LNCAP (cell line): ENCODE data around the gene FER.

Source experiments
- CTCF ChIP-seq: fragments of 450-650 bp; IDR thresholded peaks from 2 replicates; pipeline ENCODE4 v1.5.1; 2017; ENCODE audit warnings: mild to moderate bottlenecking

Gene FER

DNA sequence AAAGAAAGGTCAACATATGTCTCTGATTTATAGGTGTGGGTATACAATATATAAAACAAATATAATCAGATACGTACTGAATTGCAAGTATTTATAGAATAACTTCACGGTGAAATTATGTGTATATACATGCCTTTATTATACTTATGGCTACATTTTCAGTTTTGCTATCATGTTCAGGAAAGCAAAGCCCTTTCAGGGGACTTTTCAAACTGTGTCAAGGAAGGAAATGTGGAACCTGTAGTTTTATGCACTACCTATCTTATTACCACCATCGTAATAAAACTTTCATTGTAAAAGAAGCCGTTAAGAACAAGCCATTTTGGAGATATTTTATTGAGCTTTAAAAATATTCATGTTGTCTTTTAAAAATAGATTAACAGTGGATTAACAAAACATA is 404.9 kb downstream of the FER start:
- no peak for TF ChIP-seq CTCF

- no peak for TF ChIP-seq CTCF
Observed at GRCh38 chr5:109155625-109156024, 407.9 kb downstream of the FER start.

DNA sequence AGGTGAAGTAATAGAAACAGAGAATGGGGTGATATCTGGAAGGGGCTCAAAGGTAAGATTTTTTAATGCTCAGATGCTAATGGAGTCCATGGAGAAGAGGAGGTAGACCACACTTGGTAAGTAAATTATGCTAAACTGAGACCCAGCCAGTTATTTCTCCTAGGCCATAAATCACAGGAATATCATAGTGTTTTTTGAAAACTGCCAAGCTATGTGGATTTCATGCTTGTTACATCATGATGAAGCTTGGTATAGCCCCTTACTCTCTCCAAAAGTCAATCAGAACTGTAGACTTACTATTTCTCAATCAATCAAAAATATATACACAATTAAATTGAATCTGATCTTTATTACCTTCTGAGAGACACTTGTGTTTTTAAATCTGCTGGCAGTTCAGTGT is 409.2 kb downstream of the FER start:
- no peak for TF ChIP-seq CTCF

GRCh38 chr5:109160468-109160867 is 412.8 kb downstream of the FER start:
- no peak for TF ChIP-seq CTCF

- TF ChIP-seq CTCF: no peak
Observed at GRCh38 chr5:109161914-109162683, 414.4 kb downstream of the FER start.

DNA sequence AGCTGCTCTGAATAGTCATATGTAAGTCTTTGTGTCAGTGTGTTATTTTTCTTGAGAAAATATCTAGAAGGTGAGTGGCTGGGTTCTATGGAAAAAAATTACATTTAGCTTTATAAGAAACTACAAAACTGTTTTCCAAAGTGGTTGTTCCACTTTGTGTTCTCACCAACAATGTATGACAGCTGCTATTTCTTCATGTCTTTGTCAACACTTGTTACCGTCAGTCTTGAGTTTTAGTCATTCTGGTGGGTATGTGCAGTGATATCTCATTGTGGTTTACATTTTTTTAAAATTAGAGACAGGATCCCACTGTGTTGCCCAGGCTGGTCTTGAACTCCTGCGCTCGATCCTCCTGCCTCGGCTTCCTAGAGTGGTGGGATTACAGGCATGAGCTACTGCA is 415.6 kb downstream of the FER start:
- TF ChIP-seq CTCF: no peak

DNA sequence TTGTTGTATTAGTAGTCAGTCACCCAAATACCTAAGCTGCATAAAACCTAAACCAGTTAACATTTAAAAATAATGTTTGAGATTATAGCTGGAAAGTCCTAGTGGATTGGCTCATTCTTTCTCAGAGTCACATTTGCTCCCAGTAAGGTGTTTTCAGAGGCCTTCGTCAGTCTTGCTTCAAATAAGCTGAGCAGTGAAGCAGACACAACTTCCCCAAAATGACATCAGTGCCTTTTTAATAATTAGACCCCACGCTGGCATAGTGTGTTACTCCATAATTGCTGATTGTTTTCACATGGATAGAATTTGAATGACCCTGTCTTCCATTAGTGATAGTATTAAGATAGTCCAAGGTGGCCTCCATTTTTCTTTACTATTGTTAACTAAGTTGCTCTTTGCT is 416.3 kb downstream of the FER start:
- TF ChIP-seq CTCF: no peak

GRCh38 chr5:109167586-109167985 is 419.9 kb downstream of the FER start:
- no peak for TF ChIP-seq CTCF
